DOHH2 (cell line): ENCODE data around the gene C1orf159.

Source experiments
- H3F3A ChIP-seq: fragments of 200-600 bp; sonication (generic), shearing (Covaris generic); 2 replicates; pipeline ENCODE4 v1.6.0; 2016; ENCODE audit warnings: antibody characterized with exemption, mild to moderate bottlenecking; ENCODE audit not compliant: control insufficient read depth, insufficient read depth
- H3K27ac ChIP-seq: fragments of 200-600 bp; sonication (generic); 2 replicates; pipeline ENCODE4 v1.5.1; 2014; ENCODE audit warnings: low read depth, mild to moderate bottlenecking, low read length, moderate library complexity
- H3K27me3 ChIP-seq: fragments of 200-600 bp; sonication (generic); 2 replicates; pipeline ENCODE4 v1.6.1; 2014; ENCODE audit warnings: mild to moderate bottlenecking, low read length, mixed read lengths; ENCODE audit not compliant: control insufficient read depth
- H3K36me3 ChIP-seq: fragments of 200-600 bp; sonication (generic); 2 replicates; pipeline ENCODE4 v1.6.1; 2014; ENCODE audit warnings: mild to moderate bottlenecking, low read length, moderate library complexity, mixed read lengths; ENCODE audit not compliant: control insufficient read depth
- H3K4me1 ChIP-seq: fragments of 200-600 bp; sonication (generic); 2 replicates; pipeline ENCODE4 v1.6.1; 2014; ENCODE audit warnings: mild to moderate bottlenecking, low read length, mixed read lengths; ENCODE audit not compliant: control insufficient read depth
- H3K4me2 ChIP-seq: fragments of 200-600 bp; sonication (generic); 2 replicates; pipeline ENCODE4 v1.6.0; 2014; ENCODE audit warnings: mild to moderate bottlenecking, low read length, moderate library complexity
- H3K4me3 ChIP-seq: fragments of 200-600 bp; sonication (generic); 2 replicates; pipeline ENCODE4 v1.5.1; 2014; ENCODE audit warnings: mild to moderate bottlenecking, low read length, mixed read lengths
- H3K79me2 ChIP-seq: fragments of 200-600 bp; sonication (generic); 2 replicates; pipeline ENCODE4 v1.6.1; 2014; ENCODE audit warnings: mild to moderate bottlenecking, low read length, mixed read lengths; ENCODE audit not compliant: control insufficient read depth
- H3K9me2 ChIP-seq: fragments of 200-600 bp; sonication (generic); replicated peaks from 2 replicates; pipeline ENCODE4 v1.6.1; 2014; ENCODE audit warnings: mild to moderate bottlenecking, low read length, mixed read lengths; ENCODE audit not compliant: control insufficient read depth
- H3K9me3 ChIP-seq: fragments of 200-600 bp; sonication (generic); 2 replicates; pipeline ENCODE4 v1.6.1; 2014; ENCODE audit warnings: antibody characterized with exemption, low read length, mixed read lengths; ENCODE audit not compliant: control insufficient read depth, insufficient read depth
- H4K20me1 ChIP-seq: fragments of 200-600 bp; sonication (generic); 2 replicates; pipeline ENCODE4 v1.6.0; 2014; ENCODE audit warnings: low read depth, mild to moderate bottlenecking, antibody characterized with exemption, low read length, moderate library complexity; ENCODE audit not compliant: control insufficient read depth, insufficient read depth
- EZH2phosphoT487 ChIP-seq: fragments of 200-600 bp; sonication (generic); IDR thresholded peaks from 2 replicates; pipeline ENCODE4 v1.6.1; 2017; ENCODE audit warnings: borderline replicate concordance, mild to moderate bottlenecking, antibody characterized with exemption, low read length, moderate library complexity, mixed read lengths
- TF ChIP-seq, protein P1 (sequence below): fragments of 200-600 bp; sonication (generic); IDR thresholded peaks from one replicate; pipeline ENCODE4 v1.5.1; 2014; ENCODE audit warnings: antibody characterized with exemption, mild to moderate bottlenecking, low read depth, low read length; ENCODE audit not compliant: poor library complexity, severe bottlenecking

C1orf159 gene

DNA sequence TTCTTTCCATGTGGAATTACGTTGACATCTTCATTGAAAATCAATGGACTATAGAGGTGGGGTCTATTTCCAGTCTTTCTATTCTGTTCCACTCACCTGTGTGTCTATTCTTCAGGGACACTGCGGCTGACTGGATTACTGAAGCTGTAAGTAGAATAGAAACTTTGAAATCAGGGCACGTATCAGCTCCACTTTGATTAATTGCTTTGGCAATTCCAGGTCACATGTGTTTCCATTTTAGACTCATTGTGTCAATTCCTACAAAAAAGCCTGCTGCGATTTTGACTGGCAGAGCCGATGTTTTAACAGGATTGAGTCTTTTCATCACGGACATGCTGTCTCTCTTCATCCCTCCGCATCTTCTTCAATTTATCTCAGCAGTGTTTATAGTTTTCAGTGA is 20.9 kb downstream of the C1orf159 start:
- peaks cover 24% of the 10 kb centered on the region for H3K4me1 ChIP-seq

GRCh38 chr1:1093610-1093943 is 22.3 kb downstream of the C1orf159 start:
- Histone ChIP-seq H3K27ac (no peak overlapping the region), H3K79me2 (no peaks in the 10 kb centered on the region), H3K9me3 (no peaks in the 10 kb centered on the region), H3K9me2 (no peaks in the 10 kb centered on the region), H4K20me1 (peaks cover 4% of the 10 kb centered on the region; the same call in 1 of the 2 replicates), H3F3A (peaks cover 10% of the 10 kb centered on the region; the same call in 1 of the 2 replicates), H3K36me3 (no peaks in the 10 kb centered on the region), H3K4me1 (peaks cover 24% of the 10 kb centered on the region), H3K27me3 (no peaks in the 10 kb centered on the region), H3K4me3 (no peak overlapping the region), H3K4me2 (peak overlapping the region; percentile 45)
- no peak for TF ChIP-seq EZH2phosphoT487
- TF ChIP-seq, protein P1, sequence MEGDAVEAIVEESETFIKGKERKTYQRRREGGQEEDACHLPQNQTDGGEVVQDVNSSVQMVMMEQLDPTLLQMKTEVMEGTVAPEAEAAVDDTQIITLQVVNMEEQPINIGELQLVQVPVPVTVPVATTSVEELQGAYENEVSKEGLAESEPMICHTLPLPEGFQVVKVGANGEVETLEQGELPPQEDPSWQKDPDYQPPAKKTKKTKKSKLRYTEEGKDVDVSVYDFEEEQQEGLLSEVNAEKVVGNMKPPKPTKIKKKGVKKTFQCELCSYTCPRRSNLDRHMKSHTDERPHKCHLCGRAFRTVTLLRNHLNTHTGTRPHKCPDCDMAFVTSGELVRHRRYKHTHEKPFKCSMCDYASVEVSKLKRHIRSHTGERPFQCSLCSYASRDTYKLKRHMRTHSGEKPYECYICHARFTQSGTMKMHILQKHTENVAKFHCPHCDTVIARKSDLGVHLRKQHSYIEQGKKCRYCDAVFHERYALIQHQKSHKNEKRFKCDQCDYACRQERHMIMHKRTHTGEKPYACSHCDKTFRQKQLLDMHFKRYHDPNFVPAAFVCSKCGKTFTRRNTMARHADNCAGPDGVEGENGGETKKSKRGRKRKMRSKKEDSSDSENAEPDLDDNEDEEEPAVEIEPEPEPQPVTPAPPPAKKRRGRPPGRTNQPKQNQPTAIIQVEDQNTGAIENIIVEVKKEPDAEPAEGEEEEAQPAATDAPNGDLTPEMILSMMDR, result no peak

More for the DNA sequence above, 20.9 kb downstream of the C1orf159 start:
- Histone ChIP-seq H3K4me3 (no peak overlapping the region), H3K4me2 (no peak overlapping the region), H4K20me1 (peaks cover 4% of the 10 kb centered on the region; the same call in 1 of the 2 replicates), H3K27ac (no peak overlapping the region), H3K9me3 (peaks cover 5% of the 10 kb centered on the region), H3K27me3 (no peaks in the 10 kb centered on the region), H3K9me2 (no peaks in the 10 kb centered on the region), H3K36me3 (no peaks in the 10 kb centered on the region), H3F3A (peaks cover 10% of the 10 kb centered on the region; the same call in 1 of the 2 replicates), H3K79me2 (no peaks in the 10 kb centered on the region)
- TF ChIP-seq, protein P1, result no peak
- no peak for TF ChIP-seq EZH2phosphoT487

- Histone ChIP-seq H3K9me2 (no peaks in the 10 kb centered on the region), H3K27ac (no peak overlapping the region), H3K79me2 (no peaks in the 10 kb centered on the region), H3K36me3 (no peaks in the 10 kb centered on the region), H4K20me1 (peaks cover 4% of the 10 kb centered on the region; the same call in 1 of the 2 replicates), H3K27me3 (no peaks in the 10 kb centered on the region), H3F3A (peaks cover 10% of the 10 kb centered on the region; the same call in 1 of the 2 replicates), H3K9me3 (no peaks in the 10 kb centered on the region), H3K4me1 (peaks cover 19% of the 10 kb centered on the region), H3K4me2 (peak overlapping the region; percentile 45), H3K4me3 (no peak overlapping the region)
- TF ChIP-seq, protein P1, result no peak
- TF ChIP-seq EZH2phosphoT487, result no peak
Observed at GRCh38 chr1:1092894-1093609, 22.8 kb downstream of the C1orf159 start.
